DOHH2 (cell line): ENCODE data around the gene MPC1L.
A peak's percentile ranks its signal among the peaks of the same experiment; 100 is the strongest.

Source experiments
- H3F3A ChIP-seq: fragments of 200-600 bp; sonication (generic), shearing (Covaris generic); 2 replicates; pipeline ENCODE4 v1.6.0; 2016; ENCODE audit warnings: antibody characterized with exemption, mild to moderate bottlenecking; ENCODE audit not compliant: control insufficient read depth, insufficient read depth
- H3K27ac ChIP-seq: fragments of 200-600 bp; sonication (generic); 2 replicates; pipeline ENCODE4 v1.5.1; 2014; ENCODE audit warnings: low read depth, mild to moderate bottlenecking, low read length, moderate library complexity
- H3K27me3 ChIP-seq: fragments of 200-600 bp; sonication (generic); 2 replicates; pipeline ENCODE4 v1.6.1; 2014; ENCODE audit warnings: mild to moderate bottlenecking, low read length, mixed read lengths; ENCODE audit not compliant: control insufficient read depth
- H3K36me3 ChIP-seq: fragments of 200-600 bp; sonication (generic); 2 replicates; pipeline ENCODE4 v1.6.1; 2014; ENCODE audit warnings: mild to moderate bottlenecking, low read length, moderate library complexity, mixed read lengths; ENCODE audit not compliant: control insufficient read depth
- H3K4me1 ChIP-seq: fragments of 200-600 bp; sonication (generic); 2 replicates; pipeline ENCODE4 v1.6.1; 2014; ENCODE audit warnings: mild to moderate bottlenecking, low read length, mixed read lengths; ENCODE audit not compliant: control insufficient read depth
- H3K4me2 ChIP-seq: fragments of 200-600 bp; sonication (generic); 2 replicates; pipeline ENCODE4 v1.6.0; 2014; ENCODE audit warnings: mild to moderate bottlenecking, low read length, moderate library complexity
- H3K4me3 ChIP-seq: fragments of 200-600 bp; sonication (generic); 2 replicates; pipeline ENCODE4 v1.5.1; 2014; ENCODE audit warnings: mild to moderate bottlenecking, low read length, mixed read lengths
- H3K79me2 ChIP-seq: fragments of 200-600 bp; sonication (generic); 2 replicates; pipeline ENCODE4 v1.6.1; 2014; ENCODE audit warnings: mild to moderate bottlenecking, low read length, mixed read lengths; ENCODE audit not compliant: control insufficient read depth
- H3K9me2 ChIP-seq: fragments of 200-600 bp; sonication (generic); replicated peaks from 2 replicates; pipeline ENCODE4 v1.6.1; 2014; ENCODE audit warnings: mild to moderate bottlenecking, low read length, mixed read lengths; ENCODE audit not compliant: control insufficient read depth
- H3K9me3 ChIP-seq: fragments of 200-600 bp; sonication (generic); 2 replicates; pipeline ENCODE4 v1.6.1; 2014; ENCODE audit warnings: antibody characterized with exemption, low read length, mixed read lengths; ENCODE audit not compliant: control insufficient read depth, insufficient read depth
- H4K20me1 ChIP-seq: fragments of 200-600 bp; sonication (generic); 2 replicates; pipeline ENCODE4 v1.6.0; 2014; ENCODE audit warnings: low read depth, mild to moderate bottlenecking, antibody characterized with exemption, low read length, moderate library complexity; ENCODE audit not compliant: control insufficient read depth, insufficient read depth
- EZH2phosphoT487 ChIP-seq: fragments of 200-600 bp; sonication (generic); IDR thresholded peaks from 2 replicates; pipeline ENCODE4 v1.6.1; 2017; ENCODE audit warnings: borderline replicate concordance, mild to moderate bottlenecking, antibody characterized with exemption, low read length, moderate library complexity, mixed read lengths
- TF ChIP-seq, protein P1 (sequence below): fragments of 200-600 bp; sonication (generic); IDR thresholded peaks from one replicate; pipeline ENCODE4 v1.5.1; 2014; ENCODE audit warnings: antibody characterized with exemption, mild to moderate bottlenecking, low read depth, low read length; ENCODE audit not compliant: poor library complexity, severe bottlenecking

The MPC1L gene

DNA sequence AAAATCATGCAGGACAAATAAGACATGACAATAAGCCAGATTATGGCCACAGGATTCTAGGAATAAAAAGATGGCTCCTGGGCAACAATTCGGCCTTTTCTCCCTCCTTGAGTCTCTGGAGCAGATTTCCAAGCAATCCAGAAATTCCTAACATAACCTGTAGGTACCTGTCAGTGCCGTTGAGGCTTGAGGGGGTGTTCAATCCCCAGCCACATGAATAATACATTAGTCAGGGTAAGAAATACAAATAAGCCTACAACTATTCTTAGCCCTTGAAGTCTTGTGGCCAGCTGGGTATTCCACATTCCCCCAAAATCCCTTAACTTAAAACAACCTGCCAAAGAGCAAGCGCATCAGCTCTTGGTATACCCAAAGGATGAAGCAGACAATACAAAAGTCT lies 14.5 kb downstream of the MPC1L start:
- no peaks in the 10 kb centered on the region for H4K20me1 ChIP-seq
- H3K27ac ChIP-seq: no peak overlapping the region
- H3K9me2 ChIP-seq: no peaks in the 10 kb centered on the region
- no peaks in the 10 kb centered on the region for H3K27me3 ChIP-seq
- H3K4me1 ChIP-seq: peaks cover 4% of the 10 kb centered on the region; the same call in 1 of the 2 replicates
- H3K4me2 ChIP-seq: no peak overlapping the region
- peaks cover 16% of the 10 kb centered on the region for H3K79me2 ChIP-seq
- no peak overlapping the region for H3K4me3 ChIP-seq
- H3K9me3 ChIP-seq: no peaks in the 10 kb centered on the region
- H3K36me3 ChIP-seq: peaks cover 54% of the 10 kb centered on the region
- TF ChIP-seq, protein P1, sequence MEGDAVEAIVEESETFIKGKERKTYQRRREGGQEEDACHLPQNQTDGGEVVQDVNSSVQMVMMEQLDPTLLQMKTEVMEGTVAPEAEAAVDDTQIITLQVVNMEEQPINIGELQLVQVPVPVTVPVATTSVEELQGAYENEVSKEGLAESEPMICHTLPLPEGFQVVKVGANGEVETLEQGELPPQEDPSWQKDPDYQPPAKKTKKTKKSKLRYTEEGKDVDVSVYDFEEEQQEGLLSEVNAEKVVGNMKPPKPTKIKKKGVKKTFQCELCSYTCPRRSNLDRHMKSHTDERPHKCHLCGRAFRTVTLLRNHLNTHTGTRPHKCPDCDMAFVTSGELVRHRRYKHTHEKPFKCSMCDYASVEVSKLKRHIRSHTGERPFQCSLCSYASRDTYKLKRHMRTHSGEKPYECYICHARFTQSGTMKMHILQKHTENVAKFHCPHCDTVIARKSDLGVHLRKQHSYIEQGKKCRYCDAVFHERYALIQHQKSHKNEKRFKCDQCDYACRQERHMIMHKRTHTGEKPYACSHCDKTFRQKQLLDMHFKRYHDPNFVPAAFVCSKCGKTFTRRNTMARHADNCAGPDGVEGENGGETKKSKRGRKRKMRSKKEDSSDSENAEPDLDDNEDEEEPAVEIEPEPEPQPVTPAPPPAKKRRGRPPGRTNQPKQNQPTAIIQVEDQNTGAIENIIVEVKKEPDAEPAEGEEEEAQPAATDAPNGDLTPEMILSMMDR: no peak
- no peak for TF ChIP-seq EZH2phosphoT487
- H3F3A ChIP-seq: no peaks in the 10 kb centered on the region

DNA sequence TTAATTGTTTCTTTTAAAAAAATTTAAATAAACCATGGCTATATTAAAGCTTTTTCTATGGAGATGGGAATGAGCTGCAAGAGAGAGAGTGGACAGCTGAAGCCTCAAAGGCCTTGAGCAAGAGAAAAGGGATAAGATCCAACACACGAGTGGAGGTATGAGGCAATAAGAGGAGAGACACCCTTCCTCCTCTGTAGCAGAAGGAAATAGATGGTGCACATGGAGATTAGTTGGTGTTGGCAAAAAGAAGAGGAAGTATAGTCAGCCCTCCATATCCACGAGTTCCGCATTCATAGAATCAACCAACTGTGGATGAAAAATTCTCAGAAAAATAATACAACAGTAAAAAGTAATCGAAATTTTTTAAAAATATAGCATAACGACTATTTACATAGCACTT lies 20.9 kb downstream of the MPC1L start:
- Histone ChIP-seq H3K9me2 (no peaks in the 10 kb centered on the region), H3F3A (no peaks in the 10 kb centered on the region), H3K9me3 (no peaks in the 10 kb centered on the region), H3K4me3 (peak overlapping the region; percentile 76), H3K4me2 (peak overlapping the region; percentile 69), H4K20me1 (no peaks in the 10 kb centered on the region), H3K27ac (peak overlapping the region; percentile 57), H3K27me3 (no peaks in the 10 kb centered on the region), H3K36me3 (peaks cover 9% of the 10 kb centered on the region; the same call in 1 of the 2 replicates), H3K4me1 (peaks cover 23% of the 10 kb centered on the region), H3K79me2 (peaks cover 59% of the 10 kb centered on the region)
- TF ChIP-seq, protein P1: no peak
- TF ChIP-seq EZH2phosphoT487: no peak

DNA sequence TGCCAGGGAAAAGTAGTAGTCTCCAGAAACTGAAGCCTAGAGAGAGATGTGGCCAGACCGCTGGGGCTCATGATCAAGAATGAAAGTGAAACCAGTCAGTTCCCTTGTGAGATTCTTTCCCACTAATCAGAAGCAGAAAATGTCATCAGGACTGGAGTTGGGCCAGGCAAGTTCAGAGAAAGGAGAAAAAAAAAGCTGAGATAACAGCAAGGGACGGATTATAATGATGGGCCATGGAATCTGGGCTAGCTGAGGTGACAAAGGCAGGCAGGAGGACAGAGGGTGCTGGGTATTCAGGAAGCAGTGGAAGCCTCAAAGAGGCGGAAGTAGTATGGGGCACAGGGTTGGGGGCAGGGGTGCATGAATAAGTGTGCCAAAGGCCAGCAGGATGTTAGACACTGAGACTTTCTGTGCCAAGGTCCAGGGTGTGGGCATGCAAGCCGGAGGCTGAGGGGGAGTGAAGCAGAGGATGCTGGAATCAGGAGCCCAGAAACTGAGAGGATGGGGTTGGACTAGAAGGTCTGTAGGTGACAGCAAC lies 21.7 kb downstream of the MPC1L start:
- H3K9me3 ChIP-seq: no peaks in the 10 kb centered on the region
- peak overlapping the region; percentile 57 for H3K27ac ChIP-seq
- H3K4me1 ChIP-seq: peaks cover 23% of the 10 kb centered on the region
- no peaks in the 10 kb centered on the region for H3K27me3 ChIP-seq
- H3F3A ChIP-seq: no peaks in the 10 kb centered on the region
- H3K79me2 ChIP-seq: peaks cover 55% of the 10 kb centered on the region
- peak overlapping the region; percentile 76 for H3K4me3 ChIP-seq
- peaks cover 6% of the 10 kb centered on the region; the same call in 1 of the 2 replicates for H3K36me3 ChIP-seq
- H3K4me2 ChIP-seq: peak overlapping the region; percentile 69
- TF ChIP-seq, protein P1: no peak
- no peak for TF ChIP-seq EZH2phosphoT487
- no peaks in the 10 kb centered on the region for H4K20me1 ChIP-seq
- H3K9me2 ChIP-seq: no peaks in the 10 kb centered on the region
